C4-2B (cell line): ENCODE measurements around the gene LIX1L.

Experiments
- ZFX ChIP-seq: fragments of 450-650 bp; IDR thresholded peaks from 2 replicates; pipeline ENCODE4 v1.6.1; 2017
- TF ChIP-seq, protein P1 (sequence below): fragments of 450-650 bp; conservative IDR thresholded peaks from 2 replicates; pipeline ENCODE4 v1.5.1; 2017; ENCODE audit warnings: mild to moderate bottlenecking

DNA sequence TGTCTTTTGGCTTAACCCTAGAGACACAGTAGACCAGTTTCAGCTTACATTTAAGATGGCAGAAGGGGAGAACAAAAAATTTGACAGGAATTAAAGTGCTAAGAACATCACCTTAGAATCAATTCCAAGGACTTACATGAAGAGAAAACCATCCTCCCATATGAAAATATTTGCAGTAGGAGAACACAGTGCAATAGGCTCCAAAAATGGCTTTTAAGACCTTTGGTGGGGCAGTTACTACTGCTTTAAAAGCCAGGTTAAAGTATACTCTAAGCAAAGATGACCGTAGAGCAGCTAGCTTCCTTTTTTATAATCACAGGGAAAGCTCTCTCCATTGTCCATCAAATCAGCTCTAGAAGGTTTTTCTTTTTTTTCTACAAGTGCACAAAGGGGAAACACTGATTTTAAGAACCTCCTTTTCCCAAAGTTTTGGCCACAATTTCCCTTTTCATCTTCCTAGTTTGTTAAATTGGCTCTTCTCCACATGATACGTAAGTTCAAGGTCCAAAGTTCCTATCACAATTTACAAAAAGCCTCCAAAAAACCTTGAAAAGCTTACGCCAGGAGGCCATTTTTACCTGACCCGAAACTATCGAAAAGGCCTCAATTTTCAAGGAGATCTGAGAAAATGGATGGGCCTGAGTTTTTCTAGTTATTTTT is 35.3 kb upstream of the LIX1L start:
- TF ChIP-seq, protein P1, sequence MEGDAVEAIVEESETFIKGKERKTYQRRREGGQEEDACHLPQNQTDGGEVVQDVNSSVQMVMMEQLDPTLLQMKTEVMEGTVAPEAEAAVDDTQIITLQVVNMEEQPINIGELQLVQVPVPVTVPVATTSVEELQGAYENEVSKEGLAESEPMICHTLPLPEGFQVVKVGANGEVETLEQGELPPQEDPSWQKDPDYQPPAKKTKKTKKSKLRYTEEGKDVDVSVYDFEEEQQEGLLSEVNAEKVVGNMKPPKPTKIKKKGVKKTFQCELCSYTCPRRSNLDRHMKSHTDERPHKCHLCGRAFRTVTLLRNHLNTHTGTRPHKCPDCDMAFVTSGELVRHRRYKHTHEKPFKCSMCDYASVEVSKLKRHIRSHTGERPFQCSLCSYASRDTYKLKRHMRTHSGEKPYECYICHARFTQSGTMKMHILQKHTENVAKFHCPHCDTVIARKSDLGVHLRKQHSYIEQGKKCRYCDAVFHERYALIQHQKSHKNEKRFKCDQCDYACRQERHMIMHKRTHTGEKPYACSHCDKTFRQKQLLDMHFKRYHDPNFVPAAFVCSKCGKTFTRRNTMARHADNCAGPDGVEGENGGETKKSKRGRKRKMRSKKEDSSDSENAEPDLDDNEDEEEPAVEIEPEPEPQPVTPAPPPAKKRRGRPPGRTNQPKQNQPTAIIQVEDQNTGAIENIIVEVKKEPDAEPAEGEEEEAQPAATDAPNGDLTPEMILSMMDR, result no peak
- no peak for TF ChIP-seq ZFX
